SKM-1 treated with dmso at 0.1 percent for 144 hours (cell line): ENCODE data around the gene RBMX2.
A peak's percentile ranks its signal among the peaks of the same experiment; 100 is the strongest.
"Not testable (repeated sequence)": the region's sequence is repeated elsewhere in the genome, so short reads cannot be mapped to it uniquely, and the experiment has no call there.

ENCODE experiments used
- DNase-seq: peaks from one replicate; lab custom pipeline; 2025; ENCODE audit not compliant: unreplicated experiment; lab: John Stamatoyannopoulos, UW

Gene RBMX2, protein sequence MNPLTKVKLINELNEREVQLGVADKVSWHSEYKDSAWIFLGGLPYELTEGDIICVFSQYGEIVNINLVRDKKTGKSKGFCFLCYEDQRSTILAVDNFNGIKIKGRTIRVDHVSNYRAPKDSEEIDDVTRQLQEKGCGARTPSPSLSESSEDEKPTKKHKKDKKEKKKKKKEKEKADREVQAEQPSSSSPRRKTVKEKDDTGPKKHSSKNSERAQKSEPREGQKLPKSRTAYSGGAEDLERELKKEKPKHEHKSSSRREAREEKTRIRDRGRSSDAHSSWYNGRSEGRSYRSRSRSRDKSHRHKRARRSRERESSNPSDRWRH

DNA sequence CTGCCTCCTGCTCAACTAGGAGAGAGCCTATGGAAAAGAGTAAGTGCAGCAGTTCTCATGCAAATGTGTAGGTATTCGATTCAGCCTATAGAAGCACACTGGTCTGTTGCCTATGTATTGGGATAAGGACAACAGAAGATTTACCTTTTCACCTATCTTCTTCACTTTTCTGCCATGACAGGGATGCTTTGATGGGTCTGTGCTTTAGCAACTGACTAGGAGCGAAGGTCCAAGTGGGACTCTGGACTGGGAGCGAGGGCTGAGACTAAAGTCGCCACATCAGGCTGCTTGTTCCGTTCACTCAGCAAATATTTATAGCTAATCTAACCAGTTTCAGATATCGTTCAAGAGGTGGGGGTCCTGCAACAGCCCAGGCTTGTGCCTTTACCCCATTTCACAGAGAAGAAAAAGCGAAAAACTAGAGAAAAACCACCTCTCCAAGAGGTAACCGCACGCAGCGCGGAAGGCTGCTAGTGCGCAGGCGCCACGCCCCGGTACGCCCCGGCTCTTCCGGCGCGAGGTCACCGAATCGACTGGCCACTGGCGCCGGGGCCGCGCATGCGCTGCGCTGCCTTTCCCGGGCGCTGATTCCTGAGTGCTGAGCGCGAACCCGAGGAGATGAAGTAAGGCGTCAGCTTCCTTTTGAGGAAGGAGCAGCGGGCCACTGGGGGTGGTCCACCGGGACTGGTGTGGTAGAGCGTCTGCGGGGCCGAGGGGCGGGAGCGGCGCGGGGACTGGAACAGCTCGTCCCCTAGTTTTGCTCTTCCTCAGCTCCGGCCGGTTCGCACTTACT is at the start of gene RBMX2:
Gene RBMX2 (plus strand): TSS at position 573 of the 793 bp plus-strand sequence. CDS start 46 bp downstream, at position 619.
- peak; percentile 51 for DNase-seq

DNA sequence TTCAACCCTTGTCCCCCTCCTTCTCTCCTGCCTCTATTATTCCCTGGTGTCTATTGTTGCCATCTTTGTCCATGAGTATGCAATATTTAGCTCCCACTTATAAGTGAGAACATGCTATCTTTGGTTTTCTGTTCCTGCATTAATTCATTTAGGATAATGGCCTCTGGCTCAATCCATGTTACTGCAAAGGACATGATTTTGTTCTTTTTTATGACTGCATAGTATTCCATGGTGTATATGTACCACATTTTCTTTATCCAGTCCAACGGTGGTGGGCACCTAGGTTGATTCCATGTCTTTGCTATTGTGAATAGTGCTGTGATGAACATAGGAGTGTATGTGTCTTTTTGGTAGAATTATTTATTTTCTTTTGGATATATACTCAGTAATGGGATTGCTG is 49.7 kb upstream of the RBMX2 start:
- not testable (repeated sequence) for DNase-seq

DNA sequence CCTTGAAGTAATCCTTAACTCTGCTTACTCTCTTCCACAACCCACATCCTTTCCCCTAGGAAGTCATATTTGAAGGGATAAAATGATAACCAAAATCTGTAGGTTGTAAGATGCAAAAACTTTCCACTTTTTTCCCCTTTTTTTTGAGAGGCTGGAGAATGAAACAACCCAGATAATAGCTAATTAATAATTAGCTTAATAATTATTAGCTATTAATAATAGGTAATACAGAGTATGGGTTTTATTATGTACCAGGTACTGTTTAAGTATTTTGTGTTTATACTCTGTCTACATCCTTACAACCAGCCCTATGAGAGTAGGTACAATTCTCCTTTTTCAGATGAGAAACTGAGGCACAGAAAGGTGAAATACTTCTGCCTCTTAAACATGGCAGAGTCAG is 25.7 kb upstream of the RBMX2 start:
- DNase-seq, result no peak

DNA sequence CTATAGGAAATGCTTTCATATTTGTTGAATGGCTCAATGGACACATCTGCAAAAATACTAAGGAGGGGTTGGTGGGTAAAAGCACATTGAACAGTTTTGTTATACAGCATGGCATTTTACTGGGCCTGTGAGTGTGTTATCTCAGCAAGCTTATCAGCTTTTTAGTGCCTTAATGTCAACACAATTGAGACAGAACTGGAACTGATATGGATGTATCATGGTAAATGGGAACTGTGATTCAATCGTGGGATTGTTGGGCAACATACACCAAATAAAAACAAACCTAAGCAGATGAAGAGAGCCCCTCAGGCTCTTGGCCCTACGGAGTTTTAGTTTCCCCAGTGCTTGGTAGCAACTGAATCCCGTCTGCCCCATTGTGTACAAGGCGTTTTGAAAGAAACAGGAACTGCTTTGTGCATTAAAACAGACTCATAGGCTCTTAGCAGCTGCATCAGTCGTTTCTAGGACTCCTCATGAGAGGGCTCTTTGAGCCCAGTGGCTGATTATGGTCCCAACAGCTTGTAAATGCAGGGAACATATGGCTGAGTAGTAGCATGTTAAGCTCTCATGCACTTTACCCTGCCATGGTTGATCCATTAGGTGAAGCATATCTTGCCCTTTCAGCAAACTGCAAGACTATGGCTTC is 23.6 kb upstream of the RBMX2 start:
- DNase-seq, result no peak

DNA sequence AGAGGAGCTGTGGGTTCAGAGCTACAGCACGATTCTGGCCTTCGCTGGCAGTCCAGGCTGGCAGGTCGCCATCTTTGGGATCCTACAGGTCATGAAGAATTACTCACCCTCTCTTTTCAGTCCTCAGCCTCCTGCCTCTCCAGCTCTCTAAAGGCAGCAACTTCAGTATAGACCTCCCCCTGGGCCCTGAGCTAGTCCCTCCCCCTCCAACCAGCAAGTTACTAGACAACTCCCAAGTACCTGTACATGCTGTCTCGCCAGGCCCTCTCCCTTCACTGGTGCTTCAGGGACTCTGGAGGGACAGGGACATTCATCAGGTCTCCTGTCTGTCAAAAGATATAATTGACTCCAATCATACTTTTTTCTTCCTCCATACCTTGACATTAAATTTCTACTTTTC is 16.3 kb upstream of the RBMX2 start, which contains the start of gene GPR119:
Gene GPR119 (minus strand): TSS at position 155 of the 400 bp plus-strand sequence. CDS start 227 bp downstream, outside the sequence.
- no peak for DNase-seq

DNA sequence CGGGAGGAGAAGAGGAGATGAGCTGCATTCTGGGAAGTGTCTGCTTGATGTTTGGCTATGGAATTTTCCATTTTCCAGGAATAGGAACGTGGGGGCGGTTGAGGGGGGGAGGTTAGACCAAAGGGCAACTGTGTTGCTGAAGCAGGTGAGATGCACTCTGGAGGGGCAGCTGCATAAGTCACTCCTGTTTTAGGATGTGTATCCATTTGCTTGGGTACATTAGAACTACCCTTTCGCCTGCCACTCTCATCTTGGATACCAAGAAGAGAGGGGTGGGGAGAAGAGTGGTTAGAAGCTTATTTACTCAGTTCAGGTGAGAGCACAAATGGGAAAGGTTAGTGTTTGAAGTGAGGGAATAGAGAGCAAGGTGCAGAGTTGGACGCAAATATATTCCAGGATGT is 15.4 kb upstream of the RBMX2 start:
- no peak for DNase-seq

DNA sequence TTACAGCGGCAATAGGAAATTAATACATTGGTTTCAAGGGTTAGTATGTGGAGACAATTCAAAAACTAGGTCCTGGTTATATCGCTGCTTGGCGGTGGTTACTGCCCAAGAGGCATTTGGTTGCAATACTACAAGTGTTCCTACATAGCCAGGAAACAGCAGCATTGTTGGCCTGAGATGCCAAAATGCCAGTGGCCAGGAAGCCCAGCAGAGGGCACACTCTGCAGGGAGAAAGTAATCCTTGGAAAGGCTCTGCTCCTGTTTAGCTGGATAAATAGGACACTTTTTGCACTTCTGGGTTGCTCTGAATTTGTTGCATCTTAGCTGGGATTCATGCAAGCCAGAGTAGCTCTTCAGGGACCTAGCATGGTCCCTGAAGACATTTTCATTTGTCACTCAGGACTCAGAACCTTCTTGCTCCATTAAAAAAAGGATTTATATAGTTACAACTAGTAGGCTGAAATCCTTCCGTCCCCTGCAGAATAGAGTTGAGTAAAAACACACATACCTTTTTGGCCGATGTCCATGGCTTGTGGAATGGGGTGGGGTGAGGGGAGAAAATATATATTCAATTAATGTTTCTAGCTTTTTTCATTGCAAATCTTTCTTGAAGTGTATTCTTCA is 8.2 kb upstream of the RBMX2 start:
- no peak for DNase-seq

DNA sequence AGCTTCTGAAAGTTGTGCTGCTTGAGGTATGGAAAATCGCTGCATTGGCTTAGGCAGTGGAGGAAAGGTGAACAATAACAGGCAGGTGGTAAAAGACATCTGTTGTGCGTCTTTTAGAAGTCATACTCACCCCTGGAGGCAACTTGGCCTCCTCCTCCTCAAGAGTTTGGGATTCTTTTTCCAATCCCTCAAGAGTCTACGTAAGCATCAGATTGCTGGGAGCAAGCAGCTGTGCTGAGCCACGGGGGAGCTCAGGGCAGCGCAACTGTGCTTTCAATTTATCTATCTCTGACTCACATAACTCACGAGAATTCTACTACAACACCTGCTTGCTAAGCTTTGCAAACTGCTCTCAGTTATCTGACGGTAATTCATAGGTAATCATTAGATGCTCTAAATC is 6.4 kb upstream of the RBMX2 start:
- DNase-seq, result no peak

DNA sequence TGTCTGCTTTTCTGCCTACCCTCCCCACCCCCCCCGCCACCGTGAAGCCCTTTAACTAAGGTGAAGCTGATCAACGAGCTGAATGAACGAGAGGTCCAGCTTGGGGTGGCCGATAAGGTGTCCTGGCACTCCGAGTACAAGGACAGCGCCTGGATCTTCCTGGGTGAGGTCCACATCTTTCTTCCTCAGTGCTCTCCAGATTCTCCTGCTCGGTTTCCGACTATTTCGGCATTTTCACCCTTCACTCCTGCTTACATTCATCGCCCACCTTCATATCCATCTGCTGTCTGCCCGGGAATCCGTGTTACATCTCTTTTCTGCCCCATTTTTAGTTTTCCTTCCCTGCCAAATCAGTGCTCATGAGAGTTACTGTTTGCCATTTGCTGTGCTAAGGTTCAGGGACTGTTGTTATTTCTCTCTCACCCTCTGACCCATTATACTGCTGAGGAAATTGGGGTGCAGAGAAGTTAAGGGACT is 459 bp downstream of the RBMX2 start:
- no peak for DNase-seq

DNA sequence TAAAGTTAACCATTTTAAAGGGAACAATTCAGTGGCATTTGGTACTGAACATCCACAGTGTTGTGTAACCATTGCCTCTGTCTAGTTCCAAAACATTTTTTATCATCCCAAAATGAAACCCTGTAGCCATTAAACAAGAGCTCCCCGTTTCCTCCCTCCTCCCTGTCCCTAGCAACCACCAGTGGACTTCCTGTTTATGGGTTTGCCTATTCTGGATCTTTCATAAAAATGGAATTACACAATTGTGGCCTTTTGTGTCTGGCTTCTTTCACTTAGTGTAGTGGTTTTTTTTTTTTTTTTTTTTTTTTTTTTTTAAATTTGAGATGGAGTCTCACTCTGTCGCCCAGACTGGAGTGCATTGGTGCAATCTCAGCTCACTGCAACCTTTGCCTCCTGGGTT is 11.6 kb downstream of the RBMX2 start:
- DNase-seq, result no peak

DNA sequence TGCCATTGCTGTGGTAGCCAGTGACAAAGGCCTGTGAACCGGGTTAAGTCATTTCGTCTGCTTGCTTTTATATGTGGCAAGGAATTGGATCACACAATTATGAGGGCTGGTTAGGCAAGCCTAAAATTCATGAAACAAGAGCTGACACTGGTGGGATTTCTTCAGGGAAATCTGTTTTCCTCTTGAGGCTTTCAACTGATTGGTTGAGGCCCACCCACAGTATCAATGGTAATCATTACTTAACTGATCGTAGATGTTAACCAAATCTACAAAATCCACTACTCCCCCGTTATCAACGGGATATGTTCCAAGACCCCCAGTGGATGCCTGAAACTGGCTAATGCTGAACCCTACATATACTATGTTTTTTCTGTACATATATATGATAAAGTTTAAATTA is 13.0 kb downstream of the RBMX2 start:
- no peak for DNase-seq

DNA sequence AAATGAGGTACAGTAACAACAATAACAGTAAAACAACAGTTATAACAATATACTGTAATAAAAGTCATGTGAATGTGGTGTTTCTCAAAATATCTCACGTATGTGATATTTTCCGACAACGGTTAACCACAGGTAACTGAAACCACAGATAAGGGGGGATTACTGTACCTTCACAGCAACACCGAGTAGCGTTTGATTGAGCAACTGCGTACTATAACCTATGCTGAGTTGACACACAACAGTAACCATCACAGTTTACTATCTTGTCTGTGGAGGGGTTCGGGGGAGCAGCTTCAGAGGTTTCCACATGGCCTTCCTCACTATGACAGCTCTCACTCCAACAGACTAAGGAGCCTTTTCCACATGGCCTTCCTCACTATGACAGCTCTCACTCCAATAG is 13.4 kb downstream of the RBMX2 start:
- no peak for DNase-seq

DNA sequence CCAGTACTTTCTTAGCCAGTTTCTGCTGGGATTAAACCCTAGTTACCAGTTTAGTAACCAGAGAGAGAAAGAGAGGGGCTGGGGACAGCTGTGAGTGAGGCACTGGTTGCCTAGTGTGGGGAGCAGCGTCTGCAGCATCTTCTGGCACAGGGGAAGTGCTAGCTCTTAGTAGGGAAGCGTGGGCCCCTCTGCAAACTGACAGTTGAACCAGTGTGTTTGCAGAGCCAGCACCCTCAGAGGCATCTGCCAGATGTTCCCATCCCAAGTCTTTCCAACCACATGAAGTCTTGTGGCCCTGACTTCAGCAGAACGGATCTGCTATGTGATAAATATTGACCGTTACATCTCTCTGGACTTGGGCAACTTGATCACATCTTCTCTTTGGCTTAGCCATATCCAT is 15.0 kb downstream of the RBMX2 start:
- no peak for DNase-seq

DNA sequence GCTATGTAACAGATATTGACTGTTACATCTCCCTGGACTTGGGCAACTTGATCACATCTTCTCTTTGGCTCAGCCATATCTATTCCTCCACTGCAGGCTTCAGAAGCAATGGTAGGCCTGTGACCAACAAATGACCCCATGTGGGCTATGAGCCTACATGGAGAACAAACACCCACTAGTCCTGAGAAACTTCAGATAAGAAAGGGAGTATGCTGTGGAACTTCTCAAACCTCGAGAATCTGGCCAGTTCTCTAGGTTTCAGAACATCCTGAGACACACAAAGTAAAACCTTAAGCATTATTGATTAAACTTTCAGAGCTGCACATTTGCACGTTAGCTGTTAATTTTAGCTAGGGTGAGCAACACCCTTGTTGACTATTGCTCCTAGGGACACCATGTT is 16.3 kb downstream of the RBMX2 start:
- no peak for DNase-seq

DNA sequence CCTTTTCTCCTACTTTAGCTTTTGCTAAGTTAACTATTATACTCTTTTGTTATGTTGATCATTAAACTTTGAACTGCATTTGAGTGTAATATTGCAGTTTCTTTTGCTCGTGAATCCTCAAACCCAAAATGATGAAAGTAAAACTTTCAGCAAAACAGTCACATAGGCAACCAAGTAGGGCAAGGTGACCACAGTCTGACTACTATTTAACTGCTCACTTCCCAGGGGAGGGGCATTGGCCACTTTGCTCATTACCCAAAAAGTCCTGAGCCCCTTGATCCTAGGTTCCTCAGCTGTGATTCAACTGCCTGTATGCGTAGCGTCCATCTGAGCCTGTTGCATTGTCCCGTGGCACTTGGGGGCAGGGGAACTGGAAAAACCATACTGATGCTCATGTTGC is 17.0 kb downstream of the RBMX2 start:
- DNase-seq, result no peak

DNA sequence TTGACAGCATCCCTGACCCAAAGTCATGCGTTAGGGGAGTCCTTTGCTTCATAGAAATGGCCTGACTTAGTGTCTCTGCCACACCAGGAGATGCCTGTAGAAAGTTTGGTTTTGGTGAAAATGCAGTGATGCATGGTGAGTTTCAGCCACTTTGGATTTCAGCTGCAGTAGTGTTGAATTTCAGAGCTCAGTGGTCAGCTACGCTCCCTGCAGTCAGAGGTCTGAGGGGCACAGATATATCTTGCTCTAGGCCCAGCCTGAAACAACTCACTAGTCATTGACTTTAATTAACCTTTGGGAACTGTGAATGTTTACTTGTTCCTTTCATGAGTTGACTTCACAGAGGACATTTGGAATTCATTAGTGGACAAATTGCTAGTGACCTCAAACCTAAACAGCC is 17.5 kb downstream of the RBMX2 start:
- DNase-seq, result no peak

DNA sequence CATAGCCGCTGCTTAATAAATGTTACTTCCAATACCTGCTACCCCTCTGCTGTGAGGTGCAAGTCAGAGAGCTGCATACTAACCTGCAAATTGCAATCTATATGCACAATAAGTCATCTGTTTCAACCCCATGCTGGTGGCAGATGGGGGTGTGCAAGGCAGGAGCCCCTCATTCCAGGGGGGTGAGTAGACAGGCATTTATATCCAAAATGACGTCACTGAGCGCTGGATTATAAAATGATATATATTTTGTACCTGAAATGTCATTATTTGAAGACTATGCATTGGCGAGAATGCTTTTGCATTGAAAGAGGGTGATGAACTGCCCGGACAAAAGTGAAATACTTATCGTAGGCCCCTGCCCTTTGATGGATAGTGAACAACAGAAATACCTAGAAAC is 24.7 kb downstream of the RBMX2 start:
- DNase-seq, result no peak

DNA sequence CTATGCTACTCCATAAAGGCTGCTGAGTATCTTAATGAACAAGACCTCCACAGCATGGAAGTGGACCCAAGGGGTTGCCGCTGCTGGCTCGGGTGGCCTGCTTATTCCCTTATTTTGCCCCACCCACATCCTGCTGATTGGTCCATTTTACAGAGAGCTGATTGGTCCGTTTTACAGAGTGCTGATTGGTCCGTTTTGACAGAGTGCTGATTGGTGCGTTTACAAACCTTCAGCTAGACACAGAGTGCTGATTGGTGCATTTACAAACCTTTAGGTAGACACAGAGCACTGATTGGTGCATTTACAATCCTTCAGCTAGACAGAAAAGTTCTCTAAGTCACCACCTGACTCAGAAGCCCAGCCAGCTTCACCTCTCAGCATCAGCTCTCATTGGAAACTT is 27.4 kb downstream of the RBMX2 start:
- not testable (repeated sequence) for DNase-seq

DNA sequence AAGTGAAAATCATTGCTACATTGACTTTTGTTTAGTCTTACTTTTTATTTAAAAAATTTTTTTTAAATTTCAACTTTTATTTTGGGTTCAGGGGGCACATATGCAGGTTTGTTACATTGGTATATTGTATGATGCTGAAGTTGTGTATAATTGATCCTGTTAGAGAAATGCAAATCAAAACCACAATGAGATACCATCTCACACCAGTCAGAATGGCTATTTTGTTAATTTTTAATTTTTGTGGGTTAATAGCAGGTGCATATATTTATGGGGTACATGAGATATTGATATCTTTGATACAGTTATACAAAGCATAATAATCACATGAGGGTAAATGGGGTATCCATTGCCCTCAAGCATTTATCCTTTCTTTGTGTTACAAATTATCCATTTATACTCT is 34.1 kb downstream of the RBMX2 start:
- DNase-seq, result no peak

DNA sequence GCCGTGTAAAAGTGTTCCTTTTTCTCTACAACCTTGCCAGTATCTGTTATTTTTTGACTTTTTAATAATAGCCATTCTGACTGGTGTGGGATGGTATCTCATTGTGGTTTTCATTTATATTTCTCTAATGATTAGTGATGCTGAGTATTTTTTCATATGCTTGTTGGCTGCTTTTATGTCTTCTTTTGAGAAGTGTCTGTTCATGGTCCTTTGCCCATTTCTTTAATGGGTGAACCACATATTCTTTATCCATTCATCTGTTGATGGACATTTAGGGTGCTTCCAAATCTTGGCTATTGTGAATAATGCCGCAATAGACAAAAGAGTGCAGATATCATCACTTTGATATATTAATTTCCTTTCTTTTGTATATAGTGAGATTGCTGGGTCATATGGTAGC is 36.2 kb downstream of the RBMX2 start:
- DNase-seq, result not testable (repeated sequence)

DNA sequence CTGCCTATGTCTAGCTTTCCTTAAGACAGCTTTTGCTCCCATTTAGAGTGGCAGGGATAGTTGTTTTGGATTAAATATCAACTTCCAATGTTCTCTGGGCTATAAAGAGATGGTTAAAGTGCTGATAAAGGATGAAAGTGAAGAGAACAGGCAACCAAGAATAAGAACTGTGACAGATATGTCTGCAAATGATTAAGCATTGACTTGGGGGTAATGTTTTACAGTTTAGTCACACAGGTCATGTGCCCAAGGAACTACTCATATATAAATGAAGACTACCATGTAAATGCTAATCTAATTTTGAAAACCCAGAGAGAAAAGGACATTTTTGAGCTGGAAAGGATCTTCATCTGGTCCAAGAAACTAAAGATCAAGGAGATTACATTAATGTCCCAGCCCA is 42.1 kb downstream of the RBMX2 start:
- no peak for DNase-seq
